Mucosa of descending colon (tissue), 3 donors: ENCODE results near the gene C3orf52. TPM values are rescaled to one million over a fixed set of nuclear protein-coding genes. Genes with fewer than 3 reads are reported as not detected.
A peak's percentile ranks its signal among the peaks of the same experiment; 100 is the strongest.

Experiments
- ATAC-seq: fragments of 200-7000 bp; cut with Tn5 transposase; one replicate; pipeline ENCODE4 v1.9.1; 2020; ENCODE audit warnings: mild to moderate bottlenecking, moderate library complexity
- DNase-seq, 3 donors: peaks; one replicate each; pipeline ENCODE4 v3.0.0-alpha.2; 2020
- H3K36me3 ChIP-seq: fragments of 200-600 bp; one replicate; pipeline ENCODE4 v1.8.0; 2021; ENCODE audit warnings: low read depth, mild to moderate bottlenecking
- H3K4me1 ChIP-seq: fragments of 200-600 bp; one replicate; pipeline ENCODE4 v1.8.0; 2021; ENCODE audit warnings: low read depth, mild to moderate bottlenecking
- H3K4me3 ChIP-seq: fragments of 200-600 bp; one replicate; pipeline ENCODE4 v1.8.0; 2021; ENCODE audit warnings: mild to moderate bottlenecking
- H3K9me3 ChIP-seq: fragments of 200-600 bp; one replicate; pipeline ENCODE4 v1.8.0; 2021; ENCODE audit warnings: mild to moderate bottlenecking
- CTCF ChIP-seq: fragments of 200-600 bp; IDR thresholded peaks from one replicate; pipeline ENCODE4 v1.8.0; 2022; ENCODE audit warnings: antibody characterized with exemption, mild to moderate bottlenecking
- intact Hi-C, 2 donors: fragments of 100-400 bp; cut with DNase I in 1 of 2; cut with micrococcal nuclease in 1 of 2; formaldehyde crosslinking; loops; one replicate each; pipeline versions ENCODE4 v1.11.0 to v1.11.1; 2022; cut with DNase I, micrococcal nuclease
- total RNA-seq, 3 donors: library from RNA; stranded (reverse); fragmentation: NEBNext Ultra II Directional in 2 of 3; extraction: Animal tissue kit (Norgen Biotek cat#: 25700) in 2 of 3; gene quantifications; one replicate each; pipeline versions ENCODE4 v1.2.1 to v1.2.4, GENCODE V29; 2021 to 2023
- donor health status: DM: no; HTN: no; CAD: no; lungs with moderate emphysema.
- donor health status: DM: no; HTN: no; CAD: no.
- donor health status: DM: no; HTN: yes; CAD: no.

Gene C3orf52
- total RNA-seq, 3 donors from 2014 or later, result 22.6 to 49.9 (median 36.3) TPM

GRCh38 chr3:112123548-112123947 lies 37.4 kb downstream of the C3orf52 start:
- no peak for DNase-seq
- intact Hi-C loops, result no loop called here
- no peak for TF ChIP-seq CTCF
- H3K9me3 ChIP-seq, result no peaks in the 10 kb centered on the region
- H3K36me3 ChIP-seq, result no peaks in the 10 kb centered on the region
- H3K4me1 ChIP-seq, result no peaks in the 10 kb centered on the region
- ATAC-seq, result no peak
- no peak overlapping the region for H3K4me3 ChIP-seq

GRCh38 chr3:112124907-112125607 lies 38.9 kb downstream of the C3orf52 start:
- Histone ChIP-seq H3K4me1 (no peaks in the 10 kb centered on the region), H3K36me3 (no peaks in the 10 kb centered on the region), H3K4me3 (no peak overlapping the region), H3K9me3 (no peaks in the 10 kb centered on the region)
- no peak for TF ChIP-seq CTCF
- intact Hi-C loops, result no loop called here
- ATAC-seq (no peak), DNase-seq (no peak)

GRCh38 chr3:112126511-112126911 lies 40.3 kb downstream of the C3orf52 start:
- no peak for TF ChIP-seq CTCF

GRCh38 chr3:112127522-112128494 lies 41.6 kb downstream of the C3orf52 start:
- ATAC-seq (peak; percentile 26), DNase-seq (no peak)
- H3K4me1 ChIP-seq, result no peaks in the 10 kb centered on the region
- intact Hi-C loops, result no loop called here
- no peak for TF ChIP-seq CTCF
- no peaks in the 10 kb centered on the region for H3K9me3 ChIP-seq
- H3K4me3 ChIP-seq, result no peak overlapping the region
- H3K36me3 ChIP-seq, result no peaks in the 10 kb centered on the region

More at GRCh38 chr3:112126511-112126911, 40.3 kb downstream of the C3orf52 start:
- DNase-seq, result no peak
- Histone ChIP-seq H3K9me3 (no peaks in the 10 kb centered on the region), H3K4me3 (no peak overlapping the region), H3K36me3 (no peaks in the 10 kb centered on the region), H3K4me1 (no peaks in the 10 kb centered on the region)
- intact Hi-C loops, result no loop called here
- peak; percentile 20 for ATAC-seq

- no peaks in the 10 kb centered on the region for H3K36me3 ChIP-seq
- TF ChIP-seq CTCF, result no peak
- ATAC-seq (peak; percentile 60), DNase-seq (no peak)
- H3K9me3 ChIP-seq, result no peaks in the 10 kb centered on the region
- H3K4me1 ChIP-seq, result peaks cover 4% of the 10 kb centered on the region
- H3K4me3 ChIP-seq, result no peak overlapping the region
- intact Hi-C loops, result no loop called here
These were observed 42.9 kb downstream of the C3orf52 start for GRCh38 chr3:112128843-112129727.
